HTERT RPE-1 (cell line): Measurements from ENCODE around the gene CDK15.

Source experiments
- in situ Hi-C: fragments of 300-500 bp; cut with MboI; formaldehyde crosslinking; loops from 4 replicates; pipeline ENCODE4 v1.14.3; 2020; ENCODE audit warnings: low sequenced_read_pairs

Gene CDK15

DNA sequence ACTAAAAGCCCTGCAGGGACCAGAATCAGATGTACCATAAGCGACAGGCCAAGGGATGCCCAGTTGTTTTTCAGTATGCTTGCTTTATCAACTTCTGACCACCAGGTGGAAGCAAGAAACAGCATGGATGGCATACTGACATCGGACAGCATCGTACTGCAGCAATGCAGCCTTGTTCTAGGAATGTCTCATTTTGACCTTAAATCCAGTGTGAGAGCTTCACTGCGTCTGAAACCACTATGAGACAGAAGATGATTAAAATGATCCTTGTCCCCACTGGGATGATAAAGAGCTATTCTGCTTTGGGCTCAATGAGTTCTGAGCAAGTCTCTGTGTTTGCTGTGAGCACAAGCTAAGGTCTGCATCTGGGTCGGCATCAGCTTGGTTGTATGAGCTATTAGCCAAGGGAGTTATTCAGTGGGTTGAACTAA, 54.3 kb downstream of the CDK15 start:
- in situ Hi-C loops: no loop called here

DNA sequence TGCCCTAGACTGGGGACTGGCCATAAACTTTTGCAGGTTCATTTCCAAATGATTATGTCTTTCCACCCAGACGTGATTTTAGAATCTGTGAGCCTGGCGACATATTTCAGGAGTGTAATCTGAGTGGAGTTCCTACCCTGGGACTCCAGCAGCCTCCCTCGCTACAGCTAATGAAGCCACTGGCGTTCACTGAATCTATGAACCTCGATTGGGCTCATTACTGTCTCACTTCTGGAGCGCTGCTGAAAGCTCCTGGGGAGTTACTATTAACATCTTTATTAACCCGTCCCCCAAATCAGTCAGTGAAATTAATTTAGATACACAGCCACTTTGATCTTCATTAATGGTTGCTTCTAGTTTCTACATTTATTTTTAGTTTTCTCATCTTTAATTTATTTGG, 56.5 kb downstream of the CDK15 start:
- in situ Hi-C loops: no loop called here

DNA sequence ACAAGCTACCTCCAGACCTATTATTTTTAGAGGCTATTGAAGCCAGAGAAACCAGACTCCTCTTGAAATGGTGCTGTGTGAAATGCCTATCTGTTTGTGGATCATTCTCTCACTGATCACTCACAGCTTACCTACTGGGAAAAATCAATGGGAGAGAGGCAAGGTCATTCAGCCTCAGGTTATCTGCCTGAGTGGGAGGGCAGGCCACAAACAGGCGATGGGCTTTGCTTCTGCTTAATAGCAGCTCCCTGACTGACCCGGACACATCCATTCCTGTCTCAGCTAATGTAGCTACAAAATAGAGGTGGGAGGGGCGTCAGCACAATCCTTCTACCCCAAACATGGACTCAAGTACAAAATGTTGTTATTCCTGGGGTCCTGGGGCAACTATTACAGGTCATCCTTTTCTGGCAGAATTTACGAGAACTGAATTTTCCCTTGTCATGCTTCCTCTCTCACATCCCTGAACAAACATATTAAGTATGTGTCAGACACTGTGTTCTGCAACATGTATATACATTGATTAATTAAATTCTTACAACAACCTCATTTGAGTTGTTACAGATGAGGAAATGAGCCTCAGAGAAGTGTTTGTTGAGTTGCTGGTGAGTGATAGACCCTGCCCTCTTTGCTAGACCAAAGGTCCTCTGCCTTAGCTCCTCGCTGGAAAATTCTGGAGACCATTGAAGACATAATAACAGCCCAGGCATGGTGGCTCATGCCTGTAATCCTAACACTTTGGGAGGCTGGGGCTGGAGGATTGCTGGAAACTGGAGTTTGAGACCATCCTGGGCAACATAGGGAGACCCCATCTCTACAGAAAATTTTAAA, 60.5 kb downstream of the CDK15 start:
- in situ Hi-C loops: no loop called here

DNA sequence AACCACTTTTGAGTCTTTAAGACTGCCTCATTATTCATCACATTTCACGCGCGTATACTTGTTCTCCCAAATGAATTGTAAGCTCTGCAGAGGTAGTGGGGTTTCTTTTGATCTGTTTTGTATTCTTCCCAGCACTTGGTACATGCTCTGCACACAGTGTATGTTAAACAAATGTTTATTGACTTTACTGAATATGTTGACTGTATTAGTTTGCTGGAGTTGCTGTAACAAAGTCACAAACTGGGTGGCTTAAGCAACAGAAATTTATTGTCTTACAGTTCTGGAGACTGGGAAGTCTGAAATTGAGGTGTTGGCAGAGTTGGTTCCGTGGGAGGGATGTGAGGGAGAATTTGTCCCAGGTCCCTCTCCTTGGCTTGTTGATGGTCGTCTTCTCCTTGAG, 65.1 kb downstream of the CDK15 start:
- in situ Hi-C loops: no loop called here

DNA sequence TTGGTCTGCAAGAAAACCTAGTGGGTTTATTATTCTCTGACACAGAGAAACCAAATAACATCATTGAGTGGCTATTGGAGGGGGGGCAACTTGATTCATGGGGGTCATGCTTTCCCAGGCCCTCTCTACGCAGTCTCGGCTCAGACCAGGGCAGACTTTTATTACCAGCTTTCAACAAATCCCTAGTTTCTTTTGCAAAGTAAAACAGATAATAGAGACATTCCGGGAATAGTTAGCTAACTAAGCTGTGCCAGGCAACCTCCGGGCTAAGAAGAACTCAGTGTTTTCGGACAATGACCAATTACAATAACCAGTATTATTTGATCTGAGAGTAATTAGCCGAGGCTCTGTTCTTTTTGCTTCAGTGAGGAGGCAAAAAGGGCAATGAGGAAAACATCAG, 66.3 kb downstream of the CDK15 start:
- in situ Hi-C loops: no loop called here

DNA sequence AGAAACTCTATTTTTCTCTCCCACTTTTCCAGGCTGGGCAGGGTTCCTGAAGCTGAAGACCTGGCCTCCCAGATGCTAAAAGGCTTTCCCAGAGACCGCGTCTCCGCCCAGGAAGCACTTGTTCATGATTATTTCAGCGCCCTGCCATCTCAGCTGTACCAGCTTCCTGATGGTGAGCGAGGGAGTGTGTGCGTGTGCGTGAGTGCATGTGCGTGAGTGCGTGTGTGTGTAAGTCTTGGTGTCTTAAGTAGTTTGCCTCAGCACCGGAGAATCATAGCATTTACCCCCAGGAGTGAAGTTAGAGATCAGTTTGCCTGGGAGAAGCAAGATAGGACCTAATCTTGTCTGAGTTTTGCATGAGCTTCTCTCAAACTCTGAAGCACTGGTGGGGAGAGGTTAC, 73.7 kb downstream of the CDK15 start:
- in situ Hi-C loops: no loop called here

DNA sequence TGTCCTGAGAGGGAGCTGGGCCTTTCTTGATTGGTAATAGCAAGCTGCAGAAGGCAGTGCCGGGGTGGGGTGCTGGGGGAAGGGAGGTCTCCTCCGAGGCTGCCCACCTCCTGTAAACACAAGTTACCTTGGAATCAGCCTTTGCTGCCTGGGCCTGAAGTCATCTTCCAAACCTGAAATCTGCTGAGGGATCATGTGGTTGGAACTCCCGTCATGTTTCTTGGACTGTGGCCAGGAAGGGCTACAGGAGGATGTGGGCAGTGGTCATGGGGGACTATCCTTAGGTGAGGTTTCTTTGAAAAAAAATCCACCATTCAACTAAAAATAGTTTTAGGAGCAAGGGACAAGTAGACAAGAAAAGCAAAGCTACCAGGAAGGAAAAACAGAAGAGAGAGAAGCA, 74.2 kb downstream of the CDK15 start:
- in situ Hi-C loops: no loop called here

DNA sequence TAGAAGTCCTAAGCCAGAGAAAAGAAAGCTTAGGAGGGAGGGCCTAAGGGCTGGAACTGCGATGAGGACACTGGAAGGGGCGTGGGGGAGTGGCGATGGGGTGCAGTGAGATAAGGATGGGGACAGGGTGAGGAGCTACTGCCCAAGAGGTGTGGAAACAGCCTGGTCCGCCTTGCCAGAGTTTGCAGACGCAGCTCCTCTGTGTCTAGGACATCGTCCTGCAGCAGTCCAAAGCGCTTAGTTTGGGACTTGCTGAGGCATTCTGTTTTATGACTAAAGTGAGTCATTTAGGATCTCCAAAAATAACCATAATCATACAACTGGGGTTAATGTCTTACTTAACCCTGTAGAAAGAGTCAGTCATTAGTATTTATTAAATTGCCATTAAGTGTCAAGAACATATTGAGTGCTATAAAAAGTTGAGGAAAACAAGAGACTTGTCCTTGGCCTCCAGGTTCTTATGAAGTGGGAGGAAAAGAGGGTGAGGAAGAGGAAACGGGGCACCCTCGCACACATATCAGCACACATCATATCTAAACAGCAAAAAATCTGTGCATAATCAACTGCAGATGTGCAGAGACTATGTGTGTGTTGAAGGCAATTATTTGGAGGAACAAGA, 74.8 kb downstream of the CDK15 start:
- in situ Hi-C loops: no loop called here

DNA sequence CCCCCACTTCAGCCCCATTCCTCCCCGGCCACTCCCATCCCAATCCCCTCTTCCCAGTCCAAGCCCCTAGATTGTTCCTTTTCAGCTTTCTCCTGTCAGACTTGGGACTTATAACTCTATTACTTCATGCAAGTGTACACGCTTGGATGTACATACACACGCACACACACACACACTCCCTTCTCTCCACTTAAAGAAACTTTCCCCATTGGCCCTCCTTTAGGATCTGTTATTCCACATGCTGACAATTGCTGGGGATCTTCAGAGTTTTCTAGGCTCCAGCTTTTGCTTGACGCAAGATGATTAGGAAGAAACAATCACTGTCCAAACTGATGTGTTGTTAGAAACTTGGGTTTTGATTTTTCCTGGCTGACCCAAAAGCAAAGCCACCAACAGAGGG, 75.4 kb downstream of the CDK15 start:
- in situ Hi-C loops: no loop called here

DNA sequence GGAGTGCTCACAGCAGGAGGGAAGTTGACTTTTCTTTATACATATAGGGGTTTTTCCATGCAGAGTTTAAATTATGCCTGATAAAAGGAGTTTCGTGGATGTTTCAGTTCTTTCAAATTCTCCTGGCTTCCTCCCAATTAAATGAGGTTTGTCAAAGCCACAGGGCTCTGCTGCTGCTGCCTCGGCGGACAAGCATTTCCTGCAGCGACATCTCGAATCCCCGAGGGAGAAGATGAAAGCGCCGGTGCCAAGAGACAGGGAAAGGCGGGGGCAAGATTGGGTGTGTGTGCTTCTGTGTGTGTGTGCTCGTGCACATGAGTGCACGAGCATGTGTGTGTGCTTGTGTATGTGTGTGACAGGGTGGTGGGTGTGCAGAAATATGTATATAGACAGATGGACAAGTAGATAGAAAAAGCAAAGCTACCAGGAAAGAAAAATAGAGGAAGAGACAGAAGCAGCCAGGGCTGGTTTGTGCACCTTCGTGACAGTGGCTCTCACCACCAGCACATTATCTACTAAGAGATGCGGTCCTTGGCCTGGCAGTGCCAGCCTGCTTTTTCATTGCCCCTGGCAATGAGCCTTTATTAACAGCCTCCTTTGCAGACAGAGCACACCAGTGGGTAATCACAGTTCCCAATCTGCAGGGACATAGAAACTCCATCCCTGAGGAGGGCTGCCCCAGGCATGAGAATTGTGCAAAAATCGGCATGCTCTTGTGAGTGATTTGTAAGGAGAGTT, 76.2 kb downstream of the CDK15 start:
- in situ Hi-C loops: no loop called here

DNA sequence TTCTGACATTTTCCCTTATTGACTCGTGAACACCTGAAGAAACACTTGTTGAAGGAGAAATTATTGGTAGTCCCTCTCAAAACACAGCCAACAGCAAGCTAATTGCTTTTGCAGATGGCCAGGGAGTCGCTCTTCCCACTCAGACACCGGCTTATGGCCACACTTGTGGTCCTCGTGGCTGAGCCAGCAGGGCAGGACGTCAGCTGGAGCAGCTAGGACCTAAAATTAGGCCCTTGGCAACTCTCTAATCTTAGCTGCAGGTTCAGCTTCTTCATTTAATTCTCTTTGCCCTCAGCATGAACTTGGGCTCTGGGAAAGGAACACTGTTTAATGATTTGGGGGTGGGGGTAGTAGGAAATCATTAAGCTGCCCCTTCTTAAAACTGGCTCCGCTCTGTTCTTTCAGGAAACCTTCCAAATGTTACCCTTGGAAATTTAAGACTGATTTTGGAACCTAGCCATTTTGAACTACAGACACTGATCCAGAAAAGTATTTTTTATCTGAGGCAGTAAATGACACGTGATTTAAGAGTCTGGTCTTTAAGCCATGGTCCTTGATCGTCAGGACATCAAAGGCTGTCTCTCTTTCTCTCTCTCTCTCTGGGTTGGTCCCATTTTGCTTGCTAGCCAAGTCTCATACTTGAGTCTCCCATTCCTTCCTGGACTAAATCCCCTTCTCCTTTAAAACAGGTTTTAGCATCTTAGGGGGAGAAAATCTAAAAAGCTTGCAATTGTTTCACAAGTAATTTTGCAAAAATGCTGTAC, 77.5 kb downstream of the CDK15 start:
- in situ Hi-C loops: no loop called here

DNA sequence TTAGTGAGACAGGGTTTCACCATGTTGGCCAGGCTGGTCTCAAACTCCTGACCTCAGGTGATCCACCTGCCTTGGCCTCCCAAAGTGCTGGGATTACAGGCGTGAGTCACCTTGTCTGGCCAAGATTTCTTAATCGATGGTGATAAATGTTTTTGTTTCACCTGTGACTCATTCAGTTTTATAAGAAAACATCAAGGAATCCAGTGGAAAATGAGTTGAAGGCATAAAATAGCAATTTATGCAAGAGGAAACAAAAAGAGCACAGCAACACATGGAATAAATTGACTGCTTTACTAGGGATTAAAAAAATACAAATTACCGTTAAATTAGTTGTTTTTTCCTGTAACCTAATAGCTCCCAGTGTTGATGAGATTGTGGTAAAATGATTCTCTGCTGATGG, 80.2 kb downstream of the CDK15 start:
- in situ Hi-C loops: no loop called here

DNA sequence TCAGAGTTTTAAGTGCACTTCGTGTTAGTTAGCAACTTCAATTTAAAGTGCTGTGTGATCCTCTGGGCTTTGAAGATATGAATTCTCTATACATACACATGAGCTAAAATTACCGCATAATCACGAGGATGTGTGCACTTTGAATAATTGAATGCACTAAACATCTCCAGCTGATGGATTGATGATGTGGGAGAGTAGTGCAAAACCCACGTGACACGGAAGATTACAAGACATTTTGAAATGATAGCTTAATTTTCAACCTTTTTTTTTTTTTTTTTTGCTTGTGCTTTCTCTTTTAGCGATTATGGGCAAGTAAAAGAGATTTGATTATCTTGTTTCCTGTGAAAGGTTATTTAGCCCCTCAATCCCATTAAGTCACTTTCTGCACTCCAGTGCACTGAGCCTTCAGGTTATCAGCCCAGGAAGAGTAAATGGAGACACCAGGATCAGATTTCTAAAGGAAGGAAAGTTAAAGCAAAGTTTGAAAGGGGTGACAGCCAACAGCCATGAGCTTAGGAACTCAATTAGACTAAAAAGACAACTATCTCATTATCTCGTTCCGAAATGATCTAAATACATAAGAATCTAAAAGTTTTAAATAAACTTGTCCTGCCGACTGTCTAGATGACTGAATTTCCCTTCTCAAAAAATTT, 81.6 kb downstream of the CDK15 start:
- in situ Hi-C loops: no loop called here

DNA sequence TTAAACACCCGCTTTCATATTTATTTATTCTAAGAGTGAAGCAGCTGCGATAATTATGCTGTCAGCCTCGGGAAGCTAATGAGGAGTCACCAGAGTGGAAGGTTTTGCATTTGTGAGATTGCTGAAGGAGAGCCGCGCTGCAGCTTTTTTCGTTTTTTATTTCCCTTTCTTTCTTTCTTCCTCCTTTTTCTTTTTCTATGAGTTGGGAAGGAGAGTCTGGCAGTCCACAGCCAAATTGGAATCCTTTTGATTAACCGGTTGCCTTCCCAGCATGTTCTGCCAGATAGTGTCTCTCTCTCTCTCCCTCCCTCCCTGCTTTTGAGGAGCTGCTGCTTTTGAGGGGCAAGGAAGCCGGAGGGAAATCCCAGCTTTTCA, 82.1 kb downstream of the CDK15 start:
- in situ Hi-C loops: no loop called here

DNA sequence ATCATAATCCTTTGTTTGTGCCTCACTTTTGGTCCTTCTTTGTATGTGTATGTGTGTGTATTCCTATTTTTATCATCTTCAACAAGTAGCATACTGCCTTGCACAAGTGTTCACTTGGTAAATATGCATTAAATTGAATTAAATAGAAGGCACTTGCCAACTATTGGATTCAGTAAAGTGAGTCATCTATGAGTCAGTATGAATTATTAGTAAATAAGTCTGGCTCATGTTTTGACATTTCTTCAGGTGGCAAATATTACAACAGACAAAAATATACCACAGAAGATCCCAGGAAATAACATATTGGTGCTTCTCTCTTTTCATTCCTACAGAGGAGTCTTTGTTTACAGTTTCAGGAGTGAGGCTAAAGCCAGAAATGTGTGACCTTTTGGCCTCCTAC, 84.1 kb downstream of the CDK15 start:
- in situ Hi-C loops: no loop called here

DNA sequence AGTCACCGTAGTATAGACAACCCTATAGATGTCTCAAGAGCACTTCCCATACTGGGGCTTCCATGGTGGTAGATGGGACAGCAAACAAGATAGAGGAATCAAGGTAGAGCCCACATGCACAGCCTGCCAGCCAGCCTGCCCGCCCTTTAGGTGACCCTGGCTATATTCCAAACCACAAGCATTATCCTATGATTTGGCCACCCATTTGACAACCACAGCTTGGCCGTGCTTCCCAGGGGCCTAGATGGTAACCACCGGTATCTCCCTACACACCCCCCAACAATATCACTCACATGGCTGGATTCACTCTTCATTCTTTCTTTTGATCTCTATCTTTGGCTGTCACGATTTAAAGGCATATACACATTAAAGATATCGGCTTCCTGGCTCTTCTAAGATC, 85.3 kb downstream of the CDK15 start:
- in situ Hi-C loops: no loop called here

DNA sequence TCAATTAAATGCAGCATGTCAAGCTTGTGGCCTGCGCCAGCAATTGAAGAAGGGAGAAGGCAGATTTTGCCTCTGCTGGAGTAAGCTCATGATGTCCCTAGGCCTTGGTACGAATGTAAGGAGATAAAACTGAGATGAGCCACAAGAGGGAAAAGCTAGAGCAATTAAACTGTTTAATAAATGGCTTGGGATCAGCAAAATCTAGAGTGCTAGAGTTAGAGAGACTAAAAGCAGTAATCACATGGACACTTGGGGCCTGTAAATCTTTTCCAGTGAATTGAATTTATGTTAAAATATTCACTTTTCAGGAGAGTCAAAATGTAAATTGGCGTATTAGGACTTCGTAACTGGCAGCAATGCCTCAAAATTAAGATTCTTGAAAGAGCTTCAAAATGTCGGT, 86.2 kb downstream of the CDK15 start:
- in situ Hi-C loops: no loop called here

DNA sequence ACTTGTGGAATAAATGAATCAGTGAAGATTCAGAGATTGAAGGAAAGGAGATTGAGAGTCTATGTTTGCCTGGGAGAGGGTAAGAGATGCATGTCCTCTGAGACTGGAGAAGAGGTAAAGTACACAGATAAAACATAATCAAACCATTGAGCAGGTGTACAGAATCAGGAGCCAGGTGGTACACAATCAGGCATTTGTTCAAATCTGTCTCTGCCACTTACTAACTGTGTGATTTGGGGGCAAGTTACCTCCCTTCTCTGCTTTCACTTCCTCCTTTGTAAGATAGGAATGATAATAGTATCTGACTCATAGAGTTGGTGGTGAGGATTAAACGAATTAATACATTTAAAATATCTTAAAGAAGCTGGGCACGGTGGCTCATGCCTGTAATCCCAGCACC, 94.0 kb downstream of the CDK15 start:
- in situ Hi-C loops: no loop called here

DNA sequence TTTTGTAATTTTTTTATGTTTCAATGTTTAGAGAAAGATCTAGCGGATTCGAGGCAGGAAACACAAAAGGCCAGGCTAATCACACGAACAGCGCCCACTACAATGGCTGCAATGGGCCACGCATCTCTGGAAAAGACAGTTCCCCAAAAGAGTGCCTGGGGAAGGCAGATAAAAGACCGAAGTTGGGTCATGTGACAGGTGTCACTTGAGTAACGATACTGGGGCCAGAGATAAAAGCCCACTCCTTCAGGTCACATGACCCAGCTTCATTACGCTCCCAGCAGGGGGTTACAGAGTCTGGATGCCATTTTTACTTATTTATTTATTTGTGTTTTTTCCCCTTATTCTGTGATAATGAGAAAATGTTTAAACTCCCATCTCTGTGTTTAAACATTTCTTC, 95.4 kb downstream of the CDK15 start:
- in situ Hi-C loops: no loop called here

DNA sequence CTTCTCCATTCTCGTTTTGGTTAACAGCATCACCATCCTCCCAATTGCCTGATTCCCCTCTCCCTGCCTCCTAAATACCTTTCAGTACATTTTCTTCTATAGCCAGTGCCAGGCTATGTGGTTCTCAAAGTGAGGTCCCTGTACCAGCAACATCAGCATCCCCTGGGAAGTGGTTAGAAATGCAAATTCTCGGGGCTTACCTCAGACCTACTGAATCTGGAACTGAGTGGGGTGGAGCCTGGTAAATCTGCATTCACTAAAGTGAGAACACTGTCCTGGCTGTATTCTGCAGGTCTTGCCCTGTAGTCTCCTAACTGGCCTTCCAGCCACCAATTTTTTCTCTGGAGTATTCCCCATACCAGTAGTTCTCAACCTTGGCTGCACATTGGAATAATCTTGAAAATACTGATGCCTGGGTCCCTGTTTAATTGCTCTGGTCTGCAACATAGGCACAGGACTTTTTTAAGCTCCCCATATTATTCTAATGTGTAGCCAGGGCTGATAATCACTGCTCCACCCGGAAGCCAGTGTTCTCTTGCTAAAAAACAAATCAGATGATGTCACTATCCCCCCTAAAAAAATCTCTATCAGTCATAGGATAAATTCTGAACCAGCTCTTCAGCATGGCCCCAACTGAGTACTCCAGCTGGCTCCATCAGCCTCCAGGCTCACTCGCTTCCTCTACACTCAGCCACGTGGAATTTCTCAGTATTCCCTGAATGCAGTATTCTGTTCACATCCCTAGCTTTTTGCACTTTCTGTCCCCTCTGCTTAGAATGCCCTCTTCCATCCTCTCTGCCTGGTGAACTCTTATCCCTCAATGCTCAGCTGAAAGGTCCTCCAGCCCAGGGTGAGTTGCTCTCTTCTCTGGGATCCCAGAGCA, 98.4 kb downstream of the CDK15 start:
- in situ Hi-C loops: no loop called here
